Measurements from ENCODE around the gene TRIM39.

- TF ChIP-seq, protein P1, sequence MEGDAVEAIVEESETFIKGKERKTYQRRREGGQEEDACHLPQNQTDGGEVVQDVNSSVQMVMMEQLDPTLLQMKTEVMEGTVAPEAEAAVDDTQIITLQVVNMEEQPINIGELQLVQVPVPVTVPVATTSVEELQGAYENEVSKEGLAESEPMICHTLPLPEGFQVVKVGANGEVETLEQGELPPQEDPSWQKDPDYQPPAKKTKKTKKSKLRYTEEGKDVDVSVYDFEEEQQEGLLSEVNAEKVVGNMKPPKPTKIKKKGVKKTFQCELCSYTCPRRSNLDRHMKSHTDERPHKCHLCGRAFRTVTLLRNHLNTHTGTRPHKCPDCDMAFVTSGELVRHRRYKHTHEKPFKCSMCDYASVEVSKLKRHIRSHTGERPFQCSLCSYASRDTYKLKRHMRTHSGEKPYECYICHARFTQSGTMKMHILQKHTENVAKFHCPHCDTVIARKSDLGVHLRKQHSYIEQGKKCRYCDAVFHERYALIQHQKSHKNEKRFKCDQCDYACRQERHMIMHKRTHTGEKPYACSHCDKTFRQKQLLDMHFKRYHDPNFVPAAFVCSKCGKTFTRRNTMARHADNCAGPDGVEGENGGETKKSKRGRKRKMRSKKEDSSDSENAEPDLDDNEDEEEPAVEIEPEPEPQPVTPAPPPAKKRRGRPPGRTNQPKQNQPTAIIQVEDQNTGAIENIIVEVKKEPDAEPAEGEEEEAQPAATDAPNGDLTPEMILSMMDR (IDR thresholded peaks at IDR 0.05), result no peak
- no peak for TF ChIP-seq EZH2 (IDR thresholded peaks at IDR 0.05; ENCODE audit: borderline replicate concordance, insufficient read depth, low read depth, low read length, poor library complexity, severe bottlenecking)
Observed at GRCh38 chr6:30322527-30323501, 3.9 kb upstream of the TRIM39 start.
